CD4-positive, alpha-beta memory T cell (primary cell): ENCODE data around the gene ADGRV1. TPM values are rescaled to one million over a fixed set of nuclear protein-coding genes. Genes with fewer than 3 reads are reported as not detected.

Experiments used
- CTCF ChIA-PET: fragments of 350-600 bp; sonication (Branson Sonifier 250); formaldehyde crosslinking; loops from one replicate; lab custom pipeline; 2021; ENCODE audit warnings: inconsistent platforms; ENCODE audit not compliant: partially characterized antibody; lab: Charles Lee
- POLR2A ChIA-PET: fragments of 350-600 bp; sonication (Branson Sonifier 250); formaldehyde crosslinking; loops from one replicate; lab custom pipeline; 2021; ENCODE audit not compliant: partially characterized antibody; lab: Charles Lee
- DNase-seq, 5 donors: peaks; one replicate each; pipeline versions ENCODE4 v3.0.0 to v3.0.0-alpha.2; 2020 to 2022; ENCODE audit warnings: mixed read lengths in 1 of 5
- H3K27ac ChIP-seq: one replicate; pipeline ENCODE4 v1.7.0; 2013; ENCODE audit warnings: low read depth, low read length
- H3K27me3 ChIP-seq: 2 replicates; pipeline ENCODE4 v1.7.0; 2013; ENCODE audit warnings: mild to moderate bottlenecking, low read length, moderate library complexity; ENCODE audit not compliant: insufficient read depth
- H3K36me3 ChIP-seq: 2 replicates; pipeline ENCODE4 v1.7.0; 2013; ENCODE audit warnings: mild to moderate bottlenecking, low read length, moderate library complexity; ENCODE audit not compliant: insufficient read depth
- H3K4me1 ChIP-seq: 2 replicates; pipeline ENCODE4 v1.7.0; 2013; ENCODE audit warnings: mild to moderate bottlenecking, low read length, moderate library complexity; ENCODE audit not compliant: insufficient read depth
- H3K4me3 ChIP-seq, 2 donors: one replicate each; pipeline ENCODE4 v1.7.0; 2013; ENCODE audit warnings: low read length in 2 of 2, mild to moderate bottlenecking in 1 of 2
- H3K9me3 ChIP-seq, 2 donors: one replicate each; pipeline ENCODE4 v1.7.0; 2013; ENCODE audit warnings: low read length in 2 of 2, control low read depth in 1 of 2; ENCODE audit not compliant: control insufficient read depth in 1 of 2
- H3K27ac Mint-ChIP-seq, 7 donors: one replicate each; pipeline ENCODE4 v1.8.0; 2020 to 2021; ENCODE audit warnings: mixed read lengths in 7 of 7, mild to moderate bottlenecking in 6 of 7, inconsistent platforms in 3 of 7, moderate library complexity in 3 of 7
- H3K27me3 Mint-ChIP-seq, 2 donors: one replicate each; pipeline ENCODE4 v1.8.0; 2020 to 2021; ENCODE audit warnings: mixed read lengths in 2 of 2
- H3K36me3 Mint-ChIP-seq, 2 donors: one replicate each; pipeline ENCODE4 v1.8.0; 2020 to 2021; ENCODE audit warnings: mixed read lengths in 2 of 2, inconsistent platforms in 1 of 2, mild to moderate bottlenecking in 1 of 2
- H3K4me1 Mint-ChIP-seq, 4 donors: one replicate each; pipeline ENCODE4 v1.8.0; 2020 to 2021; ENCODE audit warnings: mixed read lengths in 4 of 4, mild to moderate bottlenecking in 1 of 4
- H3K4me3 Mint-ChIP-seq, 8 donors: one replicate each; pipeline ENCODE4 v1.8.0; 2020 to 2021; ENCODE audit warnings: mixed read lengths in 8 of 8, mild to moderate bottlenecking in 7 of 8, moderate library complexity in 6 of 8, inconsistent platforms in 3 of 8
- H3K9me3 Mint-ChIP-seq, 8 donors: one replicate each; pipeline ENCODE4 v1.8.0; 2020 to 2021; ENCODE audit warnings: mixed read lengths in 8 of 8, mild to moderate bottlenecking in 5 of 8, inconsistent platforms in 3 of 8, moderate library complexity in 1 of 8
- intact Hi-C: fragments of 100-400 bp; cut with micrococcal nuclease; formaldehyde crosslinking; loops from one replicate; pipeline ENCODE4 v1.15.1; 2023
- polyA plus RNA-seq, 2 donors: library from polyadenylated mRNA; unstranded; fragments of 300-500 nt; fragmentation: Illumina TruSeq; gene quantifications; one replicate each; pipeline ENCODE4 v1.2.3, GENCODE V29; 2021
- total RNA-seq, 2 experiments: library from RNA; stranded (reverse); gene quantifications; one replicate each; pipeline ENCODE4 v1.2.3, GENCODE V29; 2021

Gene ADGRV1
- total and polyA plus RNA-seq, 4 experiments from 2014 or later: 0.09 to 0.22 TPM; not detected in 2

GRCh38 chr5:91164424-91164823, 605.8 kb downstream of the ADGRV1 start:
- H3K27me3 ChIP-seq: no peaks in the 10 kb centered on the region
- no peaks in the 10 kb centered on the region for H3K36me3 ChIP-seq
- H3K4me3 ChIP-seq: no peak overlapping the region
- no peaks in the 10 kb centered on the region for H3K9me3 Mint-ChIP-seq
- H3K27me3 Mint-ChIP-seq: no peaks in the 10 kb centered on the region
- peaks cover 14 to 17% (median 15%) of the 10 kb centered on the region in 4 donors for H3K4me1 Mint-ChIP-seq
- H3K9me3 ChIP-seq: no peaks in the 10 kb centered on the region
- no peaks in the 10 kb centered on the region for H3K36me3 Mint-ChIP-seq
- H3K27ac Mint-ChIP-seq: no peak overlapping the region
- CTCF ChIA-PET: no interaction called here
- POLR2A ChIA-PET: no interaction called here
- no peak overlapping the region for H3K4me3 Mint-ChIP-seq
- peaks cover 12% of the 10 kb centered on the region for H3K4me1 ChIP-seq
- intact Hi-C loops: no loop called here
- DNase-seq: no peak
- no peak overlapping the region for H3K27ac ChIP-seq

DNA sequence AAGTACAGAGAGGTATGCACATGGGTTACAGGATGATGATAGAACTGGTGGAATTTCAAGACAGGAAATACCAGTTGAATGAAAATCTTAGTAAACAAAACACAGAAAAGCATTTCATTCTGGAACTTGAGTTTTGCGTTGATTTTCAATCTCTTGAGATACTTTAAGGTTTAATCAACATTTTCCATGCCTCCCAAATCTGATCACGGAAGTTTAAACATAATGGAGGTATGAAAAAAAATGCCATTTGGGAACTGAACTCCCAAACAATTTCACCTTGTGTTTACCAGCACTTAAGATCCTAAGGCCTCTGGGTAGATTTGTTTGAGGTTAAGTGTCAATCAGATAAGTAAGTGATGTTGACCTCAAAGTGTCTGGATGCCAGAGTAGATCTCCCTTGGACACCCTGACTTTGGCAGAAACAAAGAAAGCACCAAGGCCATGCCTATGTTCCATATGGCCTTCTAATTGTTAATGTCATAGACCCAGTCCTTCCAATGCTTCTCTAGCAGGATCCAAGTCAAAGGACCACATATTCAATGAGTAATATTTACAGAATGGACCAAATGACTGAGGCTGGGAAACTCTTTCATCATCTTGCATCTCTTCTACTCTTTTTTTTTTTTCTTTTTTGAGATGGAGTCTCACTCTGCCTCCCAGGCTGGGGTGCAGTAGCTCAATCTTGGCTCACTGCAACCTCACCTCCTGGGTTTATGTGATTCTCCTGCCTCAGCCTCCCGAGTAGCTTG, 607.6 kb downstream of the ADGRV1 start:
- DNase-seq: no peak
- Histone ChIP-seq H3K27ac (no peak overlapping the region), H3K36me3 (no peaks in the 10 kb centered on the region), H3K9me3 (no peaks in the 10 kb centered on the region), H3K4me3 (no peak overlapping the region), H3K4me1 (peaks cover 12% of the 10 kb centered on the region), H3K27me3 (no peaks in the 10 kb centered on the region)
- H3K9me3 Mint-ChIP-seq: peaks cover 0 to 1% (median 0%) of the 10 kb centered on the region in 8 donors
- CTCF ChIA-PET: no interaction called here
- peaks cover 14 to 17% (median 15%) of the 10 kb centered on the region in 4 donors for H3K4me1 Mint-ChIP-seq
- POLR2A ChIA-PET: no interaction called here
- H3K27ac Mint-ChIP-seq: no peak overlapping the region
- H3K4me3 Mint-ChIP-seq: no peak overlapping the region
- intact Hi-C loops: no loop called here
- H3K36me3 Mint-ChIP-seq: no peaks in the 10 kb centered on the region
- no peaks in the 10 kb centered on the region for H3K27me3 Mint-ChIP-seq

- intact Hi-C loops: no loop called here
- Histone ChIP-seq H3K4me3 (no peak overlapping the region), H3K27ac (no peak overlapping the region), H3K4me1 (no peaks in the 10 kb centered on the region), H3K36me3 (no peaks in the 10 kb centered on the region), H3K9me3 (no peaks in the 10 kb centered on the region), H3K27me3 (no peaks in the 10 kb centered on the region)
- CTCF ChIA-PET: no interaction called here
- H3K4me3 Mint-ChIP-seq: no peak overlapping the region
- no peaks in the 10 kb centered on the region for H3K36me3 Mint-ChIP-seq
- H3K4me1 Mint-ChIP-seq: peaks cover 0 to 1% (median 0%) of the 10 kb centered on the region in 4 donors
- peaks cover 0 to 1% (median 0%) of the 10 kb centered on the region in 8 donors for H3K9me3 Mint-ChIP-seq
- H3K27me3 Mint-ChIP-seq: peaks cover 0 to 2% of the 10 kb centered on the region in 2 donors
- no peak overlapping the region for H3K27ac Mint-ChIP-seq
- POLR2A ChIA-PET: no interaction called here
- no peak for DNase-seq
These were observed 610.3 kb downstream of the ADGRV1 start for GRCh38 chr5:91168859-91169258.

- peaks cover 0 to 2% of the 10 kb centered on the region in 2 donors for H3K27me3 Mint-ChIP-seq
- H3K4me1 Mint-ChIP-seq: peaks cover 0 to 1% (median 0%) of the 10 kb centered on the region in 4 donors
- POLR2A ChIA-PET: no interaction called here
- Histone ChIP-seq H3K27me3 (no peaks in the 10 kb centered on the region), H3K27ac (no peak overlapping the region), H3K4me3 (no peak overlapping the region), H3K4me1 (no peaks in the 10 kb centered on the region), H3K36me3 (no peaks in the 10 kb centered on the region), H3K9me3 (no peaks in the 10 kb centered on the region)
- no peak overlapping the region for H3K27ac Mint-ChIP-seq
- no peak overlapping the region for H3K4me3 Mint-ChIP-seq
- H3K9me3 Mint-ChIP-seq: peaks cover 0 to 1% (median 0%) of the 10 kb centered on the region in 8 donors
- no peaks in the 10 kb centered on the region for H3K36me3 Mint-ChIP-seq
- DNase-seq: no peak
- CTCF ChIA-PET: no interaction called here
- intact Hi-C loops: no loop called here
These were observed 611.7 kb downstream of the ADGRV1 start for GRCh38 chr5:91170266-91170665.

- H3K9me3 ChIP-seq: no peaks in the 10 kb centered on the region
- no peak overlapping the region for H3K4me3 ChIP-seq
- no peak overlapping the region for H3K27ac ChIP-seq
- Mint-ChIP-seq H3K9me3 (peaks cover 0 to 1% (median 0%) of the 10 kb centered on the region in 8 donors), H3K4me3 (no peak overlapping the region), H3K27ac (no peak overlapping the region), H3K36me3 (no peaks in the 10 kb centered on the region), H3K4me1 (peaks cover 0 to 1% (median 0%) of the 10 kb centered on the region in 4 donors), H3K27me3 (peaks cover 0 to 2% of the 10 kb centered on the region in 2 donors)
- no peaks in the 10 kb centered on the region for H3K27me3 ChIP-seq
- H3K36me3 ChIP-seq: no peaks in the 10 kb centered on the region
- no peaks in the 10 kb centered on the region for H3K4me1 ChIP-seq
- CTCF ChIA-PET: no interaction called here
- POLR2A ChIA-PET: no interaction called here
- intact Hi-C loops: no loop called here
- DNase-seq: no peak
These were observed 612.7 kb downstream of the ADGRV1 start for GRCh38 chr5:91171322-91171721.

DNA sequence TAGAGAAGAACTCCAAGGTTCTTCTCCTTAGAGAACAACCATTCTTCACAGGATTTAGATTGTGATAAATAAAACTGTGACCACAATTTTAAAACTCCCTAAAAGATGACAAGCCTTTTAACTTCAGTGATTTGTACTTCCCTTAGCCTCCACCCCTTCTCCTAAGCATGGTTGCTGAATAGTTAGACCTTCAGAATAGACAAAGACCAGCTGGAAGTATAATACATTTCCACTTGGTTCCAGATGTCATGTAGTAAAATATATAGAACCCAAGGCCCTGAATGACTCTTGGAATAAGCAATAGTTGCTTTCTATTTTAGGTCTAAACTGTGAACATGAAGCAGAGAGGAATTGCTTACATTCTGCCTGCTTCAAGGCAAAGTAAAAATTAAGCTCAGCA, 615.8 kb downstream of the ADGRV1 start:
- DNase-seq: no peak
- peaks cover 0 to 1% (median 0%) of the 10 kb centered on the region in 8 donors for H3K9me3 Mint-ChIP-seq
- intact Hi-C loops: no loop called here
- no peaks in the 10 kb centered on the region for H3K9me3 ChIP-seq
- peaks cover 0 to 2% (median 0%) of the 10 kb centered on the region in 4 donors for H3K4me1 Mint-ChIP-seq
- no peaks in the 10 kb centered on the region for H3K36me3 ChIP-seq
- H3K27me3 Mint-ChIP-seq: peaks cover 0 to 3% of the 10 kb centered on the region in 2 donors
- POLR2A ChIA-PET: no interaction called here
- no peaks in the 10 kb centered on the region for H3K27me3 ChIP-seq
- CTCF ChIA-PET: no interaction called here
- H3K4me3 Mint-ChIP-seq: no peak overlapping the region
- no peaks in the 10 kb centered on the region for H3K36me3 Mint-ChIP-seq
- H3K27ac ChIP-seq: no peak overlapping the region
- H3K4me1 ChIP-seq: no peaks in the 10 kb centered on the region
- H3K27ac Mint-ChIP-seq: no peak overlapping the region
- no peak overlapping the region for H3K4me3 ChIP-seq

- H3K36me3 Mint-ChIP-seq: no peaks in the 10 kb centered on the region
- Histone ChIP-seq H3K27ac (no peak overlapping the region), H3K9me3 (no peaks in the 10 kb centered on the region), H3K36me3 (no peaks in the 10 kb centered on the region), H3K4me1 (no peaks in the 10 kb centered on the region), H3K4me3 (no peak overlapping the region), H3K27me3 (no peaks in the 10 kb centered on the region)
- CTCF ChIA-PET: no interaction called here
- intact Hi-C loops: no loop called here
- no peak overlapping the region for H3K4me3 Mint-ChIP-seq
- H3K27me3 Mint-ChIP-seq: peaks cover 0 to 3% of the 10 kb centered on the region in 2 donors
- H3K9me3 Mint-ChIP-seq: peaks cover 0 to 1% (median 0%) of the 10 kb centered on the region in 8 donors
- H3K4me1 Mint-ChIP-seq: peaks cover 0 to 2% (median 0%) of the 10 kb centered on the region in 4 donors
- DNase-seq: no peak
- POLR2A ChIA-PET: no interaction called here
- H3K27ac Mint-ChIP-seq: no peak overlapping the region
These were observed 617.1 kb downstream of the ADGRV1 start for GRCh38 chr5:91175708-91176107.
